Motor neuron (in vitro differentiated cells): ENCODE measurements around the gene YAP1. TPM values are rescaled to one million over a fixed set of nuclear protein-coding genes. Genes with fewer than 3 reads are reported as not detected.
"Not testable (repeated sequence)": the region's sequence is repeated elsewhere in the genome, so short reads cannot be mapped to it uniquely, and the experiment has no call there.

Source experiments
- ATAC-seq, 8 experiments: fragments of 200-7000 bp; cut with Tn5 transposase; replicated peaks in 6 of 8; 2 replicates each; pipeline ENCODE4 v1.8.0; 2021; ENCODE audit warnings: mild to moderate bottlenecking in 8 of 8, moderate library complexity in 8 of 8
- H3K27ac ChIP-seq, 2 donors: fragments of 250-450 bp; sonication (Bioruptor Pico); 2 replicates each; pipeline ENCODE4 v1.9.0; 2021; ENCODE audit warnings: antibody characterized with exemption in 2 of 2, mild to moderate bottlenecking in 2 of 2, moderate library complexity in 1 of 2
- H3K4me1 ChIP-seq, 2 donors: fragments of 250-450 bp; sonication (Bioruptor Pico); replicated peaks in 1 of 2; 2 replicates each; pipeline ENCODE4 v1.6.1; 2021; ENCODE audit warnings: antibody characterized with exemption in 2 of 2, mild to moderate bottlenecking in 2 of 2, moderate library complexity in 1 of 2
- H3K4me3 ChIP-seq, 5 donors: fragments of 250-450 bp; sonication (Bioruptor Pico); 2 replicates each; pipeline ENCODE4 v1.9.0; 2021; ENCODE audit warnings: antibody characterized with exemption in 5 of 5, mild to moderate bottlenecking in 5 of 5, moderate library complexity in 4 of 5
- WGBS, 10 experiments: fragments of 450-650 bp; shearing (Covaris generic); methylation state at CpG; one replicate each; pipeline ENCODE4 v1.0.0; 2022; 5-methylcytosine and 5-hydroxymethylcytosine counted together
- in situ Hi-C, 9 experiments: fragments of 400-800 bp; cut with MboI; loops; one replicate each; pipeline ENCODE4 v1.15.0; 2021; ENCODE audit warnings: low sequenced_read_pairs in 9 of 9, low pct_unique_long_range_greater_than_20kb in 2 of 9; ENCODE audit not compliant: unreplicated experiment in 9 of 9
- total RNA-seq, 8 experiments: library from RNA; unstranded; fragments of 300-600 nt; gene quantifications; 2 replicates each; pipeline versions ENCODE4 v1.2.3 to v1.2.4, GENCODE V29; 2022

Gene YAP1
- total RNA-seq, 8 experiments from 2014 or later = 13.4 to 83.0 (median 43.5) TPM

GRCh38 chr11:102243399-102243884, 133.2 kb downstream of the YAP1 start:
- no peak overlapping the region for H3K4me3 ChIP-seq
- no peaks in the 10 kb centered on the region for H3K4me1 ChIP-seq
- in situ Hi-C loops = no loop called here
- WGBS, 10 experiments = 31 to 95% (median 58%) methylated on average over 1 of the region's 2 CpGs; no CpG with 5 or more reads in 4 of the 10 experiments
- no peak for ATAC-seq
- no peak overlapping the region for H3K27ac ChIP-seq

GRCh38 chr11:102244681-102245409, 134.6 kb downstream of the YAP1 start:
- Histone ChIP-seq H3K4me3 (no peak overlapping the region), H3K4me1 (no peaks in the 10 kb centered on the region), H3K27ac (no peak overlapping the region)
- in situ Hi-C loops = no loop called here
- WGBS, 10 experiments = 62 to 95% (median 69%) methylated on average over 1 to 4 of the region's 5 CpGs; no CpG with 5 or more reads in 5 of the 10 experiments
- ATAC-seq = peak in 3 of 8 experiments; percentile 36 to 94 (median 94)

GRCh38 chr11:102251423-102251822, 141.2 kb downstream of the YAP1 start:
- 75 to 100% (median 80%) methylated on average over 1 to 2 of the region's 2 CpGs; no CpG with 5 or more reads in 4 of the 10 experiments for WGBS, 10 experiments
- H3K27ac ChIP-seq = no peak overlapping the region
- no peak for ATAC-seq
- peaks cover 3 to 5% of the 10 kb centered on the region in 2 donors for H3K4me1 ChIP-seq
- in situ Hi-C loops = no loop called here
- H3K4me3 ChIP-seq = no peak overlapping the region

GRCh38 chr11:102252339-102252891, 142.2 kb downstream of the YAP1 start:
- Histone ChIP-seq H3K4me3 (no peak overlapping the region), H3K27ac (no peak overlapping the region), H3K4me1 (peaks cover 3 to 5% of the 10 kb centered on the region in 2 donors)
- 14 to 100% (median 77%) methylated on average over 1 to 6 of the region's 6 CpGs; no CpG with 5 or more reads in 1 of the 10 experiments for WGBS, 10 experiments
- in situ Hi-C loops = no loop called here
- ATAC-seq = no peak

- 0 to 100% (median 38%) methylated on average over 1 to 3 of the region's 3 CpGs; no CpG with 5 or more reads in 4 of the 10 experiments for WGBS, 10 experiments
- Histone ChIP-seq H3K4me3 (no peak overlapping the region), H3K27ac (no peak overlapping the region), H3K4me1 (peaks cover 3 to 5% of the 10 kb centered on the region in 2 donors)
- ATAC-seq = peak; percentile 13 to 67 (median 41)
- in situ Hi-C loops = no loop called here
Measured at GRCh38 chr11:102253020-102253715, 142.9 kb downstream of the YAP1 start.

GRCh38 chr11:102254047-102254446, 143.8 kb downstream of the YAP1 start:
- WGBS, 10 experiments = 85 to 100% (median 92%) methylated on average over 3 to 5 of the region's 5 CpGs; no CpG with 5 or more reads in 5 of the 10 experiments
- no peak for ATAC-seq
- Histone ChIP-seq H3K27ac (no peak overlapping the region), H3K4me1 (peaks cover 3 to 5% of the 10 kb centered on the region in 2 donors), H3K4me3 (no peak overlapping the region)
- in situ Hi-C loops = no loop called here

GRCh38 chr11:102256251-102256650, 146.0 kb downstream of the YAP1 start:
- WGBS, 10 experiments = 0 to 100% (median 85%) methylated on average over 1 to 4 of the region's 4 CpGs; no CpG with 5 or more reads in 2 of the 10 experiments
- ATAC-seq = peak in 5 of 8 experiments; percentile 29 to 99 (median 48)
- Histone ChIP-seq H3K4me1 (peaks cover 3 to 5% of the 10 kb centered on the region in 2 donors), H3K4me3 (no peak overlapping the region), H3K27ac (no peak overlapping the region)
- in situ Hi-C loops = no loop called here

- in situ Hi-C loops = no loop called here
- 57 to 100% (median 77%) methylated on average over 1 to 2 of the region's 2 CpGs; no CpG with 5 or more reads in 2 of the 10 experiments for WGBS, 10 experiments
Measured at GRCh38 chr11:102260241-102260640, 150.0 kb downstream of the YAP1 start.

GRCh38 chr11:102263379-102264003, 153.2 kb downstream of the YAP1 start:
- peaks cover 2 to 15% of the 10 kb centered on the region in 2 donors for H3K4me1 ChIP-seq
- no peak overlapping the region for H3K27ac ChIP-seq
- in situ Hi-C loops = no loop called here
- no peak overlapping the region for H3K4me3 ChIP-seq
- WGBS, 10 experiments = 60 to 100% (median 77%) methylated on average over 1 to 3 of the region's 3 CpGs; no CpG with 5 or more reads in 1 of the 10 experiments
- peak in 5 of 8 experiments; percentile 91 to 96 (median 94) for ATAC-seq

More at GRCh38 chr11:102260241-102260640, 150.0 kb downstream of the YAP1 start:
- H3K4me1 ChIP-seq = peaks cover 2 to 15% of the 10 kb centered on the region in 2 donors
- ATAC-seq = no peak
- H3K27ac ChIP-seq = no peak overlapping the region
- no peak overlapping the region for H3K4me3 ChIP-seq

GRCh38 chr11:102264704-102265103, 154.5 kb downstream of the YAP1 start:
- H3K4me3 ChIP-seq, H3K27ac ChIP-seq, in situ Hi-C loops, ATAC-seq: not testable (repeated sequence)
- WGBS, 10 experiments = 80 to 100% (median 95%) methylated on average over 1 to 5 of the region's 5 CpGs; no CpG with 5 or more reads in 2 of the 10 experiments
- H3K4me1 ChIP-seq = peaks cover 2 to 15% of the 10 kb centered on the region in 2 donors

GRCh38 chr11:102266099-102266498, 155.9 kb downstream of the YAP1 start:
- no peak for ATAC-seq
- Histone ChIP-seq H3K4me1 (peaks cover 2 to 15% of the 10 kb centered on the region in 2 donors), H3K27ac (no peak overlapping the region), H3K4me3 (no peak overlapping the region)
- in situ Hi-C loops = no loop called here
- 9 to 92% (median 55%) methylated on average over 1 of the region's 1 CpG; no CpG with 5 or more reads in 4 of the 10 experiments for WGBS, 10 experiments

- in situ Hi-C loops = no loop called here
- Histone ChIP-seq H3K4me3 (no peak overlapping the region), H3K27ac (no peak overlapping the region), H3K4me1 (peaks cover 2 to 18% of the 10 kb centered on the region in 2 donors)
- WGBS, 10 experiments = 0 to 92% (median 77%) methylated on average over 2 to 5 of the region's 5 CpGs
- peak in 2 of 8 experiments; percentile 54 to 55 for ATAC-seq
Measured at GRCh38 chr11:102267609-102268008, 157.4 kb downstream of the YAP1 start.
